ENCODE data around the gene CCN5.
"Not testable (repeated sequence)": the region's sequence is repeated elsewhere in the genome, so short reads cannot be mapped to it uniquely, and the experiment has no call there.

Gene CCN5, protein sequence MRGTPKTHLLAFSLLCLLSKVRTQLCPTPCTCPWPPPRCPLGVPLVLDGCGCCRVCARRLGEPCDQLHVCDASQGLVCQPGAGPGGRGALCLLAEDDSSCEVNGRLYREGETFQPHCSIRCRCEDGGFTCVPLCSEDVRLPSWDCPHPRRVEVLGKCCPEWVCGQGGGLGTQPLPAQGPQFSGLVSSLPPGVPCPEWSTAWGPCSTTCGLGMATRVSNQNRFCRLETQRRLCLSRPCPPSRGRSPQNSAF

DNA sequence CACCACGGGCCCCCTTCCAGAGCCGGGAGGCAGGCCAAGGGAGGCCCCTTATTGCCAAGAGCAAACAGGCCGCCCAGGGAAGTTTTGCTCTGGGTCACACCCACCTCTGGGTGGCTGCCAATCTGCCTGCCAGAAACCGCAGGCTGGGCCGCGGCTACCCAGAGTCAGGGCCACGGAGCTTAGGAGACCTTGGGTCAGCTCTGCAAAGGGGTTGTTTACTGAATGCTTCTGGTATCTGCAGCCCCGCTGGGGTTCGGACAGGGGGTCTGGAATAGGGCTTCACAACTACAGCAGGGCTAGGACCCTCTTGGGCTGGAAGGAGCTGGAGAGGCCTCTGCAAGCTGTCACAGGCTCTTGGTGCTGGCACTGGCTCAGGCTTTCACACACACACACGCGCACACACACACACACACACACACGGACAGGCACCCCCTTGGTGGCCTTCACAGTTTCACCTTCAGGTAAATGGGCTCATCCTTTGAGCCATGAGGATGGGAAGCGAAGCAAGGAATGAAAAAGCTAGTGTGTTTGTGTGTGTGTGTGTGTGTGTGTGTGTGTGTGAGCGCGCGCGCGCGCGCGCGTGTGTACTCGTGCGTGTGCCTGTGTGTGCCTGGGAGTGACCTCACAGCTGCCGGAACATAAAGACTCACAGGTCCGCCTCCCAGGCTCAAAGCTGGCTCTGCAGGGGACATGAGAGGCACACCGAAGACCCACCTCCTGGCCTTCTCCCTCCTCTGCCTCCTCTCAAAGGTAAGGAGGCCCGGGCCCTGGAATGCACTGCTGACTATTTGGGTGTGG lies at the start of gene CCN5:
Gene CCN5, plus strand, starts transcription at position 669 of the 798 bp plus-strand sequence. Its CDS starts 22 bp downstream, at position 691.
- DNase-seq (ENCODE audit: low read depth, low spot score) = no peak
- TF ChIP-seq, protein P1, sequence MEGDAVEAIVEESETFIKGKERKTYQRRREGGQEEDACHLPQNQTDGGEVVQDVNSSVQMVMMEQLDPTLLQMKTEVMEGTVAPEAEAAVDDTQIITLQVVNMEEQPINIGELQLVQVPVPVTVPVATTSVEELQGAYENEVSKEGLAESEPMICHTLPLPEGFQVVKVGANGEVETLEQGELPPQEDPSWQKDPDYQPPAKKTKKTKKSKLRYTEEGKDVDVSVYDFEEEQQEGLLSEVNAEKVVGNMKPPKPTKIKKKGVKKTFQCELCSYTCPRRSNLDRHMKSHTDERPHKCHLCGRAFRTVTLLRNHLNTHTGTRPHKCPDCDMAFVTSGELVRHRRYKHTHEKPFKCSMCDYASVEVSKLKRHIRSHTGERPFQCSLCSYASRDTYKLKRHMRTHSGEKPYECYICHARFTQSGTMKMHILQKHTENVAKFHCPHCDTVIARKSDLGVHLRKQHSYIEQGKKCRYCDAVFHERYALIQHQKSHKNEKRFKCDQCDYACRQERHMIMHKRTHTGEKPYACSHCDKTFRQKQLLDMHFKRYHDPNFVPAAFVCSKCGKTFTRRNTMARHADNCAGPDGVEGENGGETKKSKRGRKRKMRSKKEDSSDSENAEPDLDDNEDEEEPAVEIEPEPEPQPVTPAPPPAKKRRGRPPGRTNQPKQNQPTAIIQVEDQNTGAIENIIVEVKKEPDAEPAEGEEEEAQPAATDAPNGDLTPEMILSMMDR (IDR thresholded peaks at IDR 0.05; ENCODE audit: insufficient read depth, low read length, missing control alignments) = no peak
- POLR2A ChIA-PET = interaction anchor here (0.9 kb wide), 1 partner anchor 10 kb away, joined by 3 read pairs; no protein-coding TSS in a partner anchor
- CTCF ChIA-PET = interaction anchor here (0.8 to 21.9 kb wide), 5 partner anchors 10 to 27 kb away, joined by 3 to 801 read pairs (median 4); no protein-coding TSS in a partner anchor
- H3K4me3 ChIP-seq (ENCODE audit: low read depth, low read length) = no peak within 1 kb of the TSS

DNA sequence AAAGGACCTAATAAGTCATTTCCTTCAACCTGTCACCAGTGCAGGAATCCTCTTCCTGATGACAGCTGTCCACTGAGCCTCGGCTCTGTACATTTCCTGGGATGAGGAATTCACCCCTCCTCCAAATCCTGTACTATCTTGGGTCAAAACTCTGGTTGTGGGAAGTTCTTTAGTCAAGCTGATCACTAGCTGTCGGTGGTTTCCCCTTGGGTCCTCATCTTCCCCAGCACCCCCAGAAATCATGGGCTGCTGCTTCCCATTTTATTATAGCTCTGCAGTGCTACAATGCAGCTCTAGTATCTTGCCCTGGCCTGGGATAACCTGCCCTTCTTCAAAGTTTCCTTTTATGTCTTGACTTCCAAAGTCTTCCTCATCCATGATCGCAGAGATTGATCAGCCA lies 49.1 kb upstream of the CCN5 start:
- TF ChIP-seq, protein P1 (IDR thresholded peaks at IDR 0.05; ENCODE audit: insufficient read depth, low read length, missing control alignments) = no peak
- no peak overlapping the region for H3K4me3 ChIP-seq (ENCODE audit: low read depth, low read length)
- DNase-seq (ENCODE audit: low read depth, low spot score) = no peak
- POLR2A ChIA-PET = no interaction called here
- CTCF ChIA-PET = interaction anchor here (0.7 to 4.4 kb wide), 3 partner anchors 15 to 277 kb away, joined by 3 to 23 read pairs (median 6); no protein-coding TSS in a partner anchor

DNA sequence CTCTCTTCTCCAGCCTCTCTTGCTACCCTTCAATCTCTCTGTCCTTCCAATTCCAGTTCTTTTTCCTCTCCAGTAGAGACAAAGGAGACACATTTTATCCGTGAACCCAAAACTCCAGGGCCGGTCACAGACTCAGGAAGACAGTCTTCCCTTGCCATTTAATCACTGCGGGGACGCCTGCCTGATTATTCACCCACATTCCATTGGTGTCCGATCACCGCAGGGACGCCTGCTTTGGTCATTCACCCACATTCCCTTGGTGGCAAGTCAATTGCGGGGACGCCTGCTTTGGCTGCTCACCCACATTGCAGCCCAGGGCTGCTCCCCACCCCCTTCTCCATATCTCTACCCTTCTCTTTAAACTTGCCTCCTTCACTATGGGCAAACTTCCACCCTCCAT lies 44.3 kb upstream of the CCN5 start:
- POLR2A ChIA-PET; CTCF ChIA-PET; H3K4me3 ChIP-seq (ENCODE audit: low read depth, low read length); DNase-seq (ENCODE audit: low read depth, low spot score): not testable (repeated sequence)

DNA sequence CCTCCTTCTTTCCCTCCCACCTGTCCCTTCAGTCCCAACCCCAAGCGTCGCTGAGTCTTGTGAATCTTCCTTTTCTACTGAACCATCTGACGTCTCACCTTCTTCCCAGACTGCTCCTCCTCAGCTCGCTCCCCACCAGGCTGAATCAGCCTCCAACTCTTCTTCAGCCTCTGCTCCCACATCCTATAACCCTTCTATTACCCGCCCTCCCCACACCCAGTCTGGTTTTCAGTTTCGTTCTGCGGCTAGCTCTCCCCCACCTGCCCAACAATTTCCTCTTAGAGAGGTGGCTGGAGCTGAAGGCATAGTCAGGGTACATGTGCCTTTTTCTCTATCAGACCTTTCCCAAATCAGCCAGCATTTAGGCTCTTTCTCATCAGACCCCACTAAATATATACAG lies 43.6 kb upstream of the CCN5 start:
- H3K4me3 ChIP-seq (ENCODE audit: low read depth, low read length); POLR2A ChIA-PET; DNase-seq (ENCODE audit: low read depth, low spot score): not testable (repeated sequence)
- CTCF ChIA-PET = interaction anchor here (1.7 kb wide), 1 partner anchor 11 kb away, joined by 15 read pairs; no protein-coding TSS in a partner anchor

DNA sequence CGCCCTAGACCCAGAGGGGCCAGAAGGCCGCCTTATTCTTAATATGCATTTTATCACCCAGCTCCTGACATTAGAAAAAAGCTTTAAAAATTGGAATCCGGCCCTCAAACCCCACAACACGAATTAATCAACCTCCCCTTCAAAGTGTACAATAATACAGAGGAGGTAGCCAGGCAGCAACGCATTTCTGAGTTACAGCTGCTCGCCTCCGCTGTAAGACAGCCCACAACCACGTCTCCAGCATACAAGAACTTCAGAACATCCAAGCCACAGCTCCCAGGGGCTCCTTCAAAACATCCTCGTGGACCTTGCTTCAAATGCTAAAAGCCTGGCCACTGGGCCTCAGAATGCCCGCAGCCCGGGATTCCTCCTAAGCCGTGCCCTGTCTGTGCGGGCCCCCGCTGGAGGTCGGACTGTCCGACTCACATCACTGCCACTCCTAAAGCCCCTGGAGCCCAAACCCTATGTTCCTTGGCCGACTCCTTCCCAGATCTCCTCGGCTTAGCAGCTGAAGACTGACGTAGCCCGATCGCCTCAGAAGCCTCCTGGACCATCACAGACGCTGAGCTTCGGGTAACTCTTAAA lies 42.8 kb upstream of the CCN5 start:
- POLR2A ChIA-PET; H3K4me3 ChIP-seq (ENCODE audit: low read depth, low read length); DNase-seq (ENCODE audit: low read depth, low spot score): not testable (repeated sequence)
- CTCF ChIA-PET = interaction anchor here (1.7 kb wide), 2 partner anchors 10 to 12 kb away, joined by 8 to 15 read pairs; no protein-coding TSS in a partner anchor

DNA sequence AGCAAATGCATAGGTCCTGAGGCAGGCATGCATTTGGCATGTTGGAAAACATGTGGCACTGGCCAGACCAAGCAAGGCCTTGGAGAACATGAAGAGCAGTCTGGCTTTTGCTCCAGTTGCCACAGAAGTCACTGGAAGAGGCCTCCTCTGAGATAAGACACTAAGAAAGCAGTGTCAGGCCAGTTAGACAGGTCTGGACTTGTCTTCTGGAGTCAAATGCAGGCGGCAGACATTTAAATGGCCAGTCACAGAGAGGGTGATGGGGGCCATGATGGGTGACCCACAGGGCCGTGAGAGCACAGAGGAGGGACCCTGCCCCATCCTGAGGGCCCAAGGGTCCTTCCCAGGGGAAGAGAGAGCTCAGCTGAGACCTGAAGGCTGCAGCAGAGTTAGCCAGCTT lies 36.9 kb upstream of the CCN5 start:
- CTCF ChIA-PET = interaction anchor here (22.2 kb wide), 1 partner anchor 46 kb away, joined by 801 read pairs; the partner anchor contains the start of gene CCN5
- no peak overlapping the region for H3K4me3 ChIP-seq (ENCODE audit: low read depth, low read length)
- TF ChIP-seq, protein P1 (IDR thresholded peaks at IDR 0.05; ENCODE audit: insufficient read depth, low read length, missing control alignments) = no peak
- POLR2A ChIA-PET = no interaction called here
- no peak for DNase-seq (ENCODE audit: low read depth, low spot score)

DNA sequence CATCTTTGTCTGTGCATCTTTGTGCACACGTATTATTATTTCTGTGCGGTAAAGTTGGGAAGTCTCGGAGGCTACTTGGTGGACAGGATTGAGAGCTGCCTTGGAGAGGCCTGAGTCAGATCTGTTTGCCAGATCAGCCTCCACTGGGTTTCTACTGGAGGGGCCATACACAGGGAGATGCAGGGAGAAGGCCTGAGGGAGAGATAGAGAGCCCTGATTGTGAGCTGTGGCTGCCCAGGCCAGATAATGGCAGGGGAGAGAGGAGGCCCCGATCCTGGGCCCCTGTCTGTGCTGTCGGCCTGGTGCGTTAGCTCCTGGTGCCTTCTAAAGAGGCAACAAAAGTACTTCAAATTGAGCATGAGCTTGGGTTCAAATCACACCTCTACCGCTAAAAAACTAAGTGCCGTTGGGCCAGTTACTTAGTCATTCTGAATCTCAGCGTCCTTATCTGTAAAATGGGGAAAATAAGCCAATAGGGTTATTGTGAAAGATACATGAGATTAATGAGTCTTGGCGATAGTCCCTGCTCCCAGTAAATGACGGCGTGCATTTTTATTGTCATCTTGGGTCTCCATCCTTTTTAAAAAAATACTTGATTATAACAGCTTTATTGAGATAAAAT lies 36.1 kb upstream of the CCN5 start:
- CTCF ChIA-PET = interaction anchor here (1.0 to 22.2 kb wide), 3 partner anchors 10 to 46 kb away, joined by 3 to 801 read pairs (median 4); partner anchors contain the start of gene CCN5
- DNase-seq (ENCODE audit: low read depth, low spot score) = no peak
- no peak overlapping the region for H3K4me3 ChIP-seq (ENCODE audit: low read depth, low read length)
- POLR2A ChIA-PET = interaction anchor here (0.6 kb wide), 1 partner anchor 1088 kb away, joined by 3 read pairs; the partner anchor contains the start of gene IFT52
- TF ChIP-seq, protein P1 (IDR thresholded peaks at IDR 0.05; ENCODE audit: insufficient read depth, low read length, missing control alignments) = no peak

Data from AG04449 (cell line).